HepG2 (cell line): Measurements from ENCODE around the gene SDC1. TPM values are rescaled to one million over a fixed set of nuclear protein-coding genes. Genes with fewer than 3 reads are reported as not detected.

Experiments
- CC2D1A ChIP-seq: sonication (generic); formaldehyde crosslinking; IDR thresholded peaks from 2 replicates; pipeline ENCODE4 v1.8.1; 2023; ENCODE audit warnings: mild to moderate bottlenecking, missing genetic modification reagents
- CTCF ChIP-seq: sonication (generic); formaldehyde crosslinking; IDR thresholded peaks from 2 replicates; pipeline ENCODE4 v1.5.0; 2020; ENCODE audit warnings: mild to moderate bottlenecking, missing genetic modification reagents, moderate library complexity
- DBP ChIP-seq: sonication (generic); formaldehyde crosslinking; IDR thresholded peaks from 2 replicates; pipeline ENCODE4 v1.4.0; 2020; ENCODE audit warnings: missing genetic modification reagents; ENCODE audit errors: not compliant biosample characterization
- MTF1 ChIP-seq: sonication (generic); formaldehyde crosslinking; IDR thresholded peaks from 2 replicates; pipeline ENCODE4 v1.5.0; 2020; ENCODE audit warnings: missing genetic modification reagents
- NFE2L2 ChIP-seq: fragments of 150-350 bp; IDR thresholded peaks from 2 replicates; pipeline ENCODE4 v1.6.1; 2014; ENCODE audit warnings: low read length
- PTBP1 ChIP-seq: fragments of 200-400 bp; formaldehyde crosslinking; IDR thresholded peaks from 2 replicates; pipeline ENCODE4 v1.6.1; 2018; ENCODE audit warnings: low read length, low read depth; ENCODE audit not compliant: poor library complexity, severe bottlenecking
- RAD51 ChIP-seq: fragments of 450-650 bp; IDR thresholded peaks from 2 replicates; pipeline ENCODE4 v1.6.1; 2016; ENCODE audit warnings: borderline replicate concordance
- TERF1 ChIP-seq: sonication (generic); formaldehyde crosslinking; IDR thresholded peaks from 2 replicates; pipeline ENCODE4 v1.8.0; 2022; ENCODE audit warnings: mild to moderate bottlenecking, missing genetic modification reagents, moderate library complexity
- U2AF1 ChIP-seq: fragments of 200-400 bp; formaldehyde crosslinking; optimal IDR thresholded peaks from 2 replicates; pipeline ENCODE3; 2017; ENCODE audit warnings: mild to moderate bottlenecking, low read depth, low read length
- ZBED4 ChIP-seq: sonication (generic); formaldehyde crosslinking; IDR thresholded peaks from 2 replicates; pipeline ENCODE4 v1.4.0; 2020; ENCODE audit warnings: missing genetic modification reagents, borderline replicate concordance
- ZBTB38 ChIP-seq: sonication (generic); formaldehyde crosslinking; IDR thresholded peaks from 2 replicates; pipeline ENCODE4 v1.5.1; 2020; ENCODE audit warnings: mild to moderate bottlenecking, missing genetic modification reagents
- ZNF292 ChIP-seq: sonication (generic); formaldehyde crosslinking; IDR thresholded peaks from 2 replicates; pipeline ENCODE4 v1.8.1; 2022; ENCODE audit warnings: mild to moderate bottlenecking, low read depth, missing genetic modification reagents, borderline replicate concordance
- ZNF296 ChIP-seq: sonication (generic); formaldehyde crosslinking; conservative IDR thresholded peaks from 2 replicates; pipeline ENCODE4 v1.5.0; 2020; ENCODE audit warnings: mild to moderate bottlenecking, missing genetic modification reagents
- ZNF7 ChIP-seq: IDR thresholded peaks from 2 replicates; pipeline ENCODE4 v1.6.1; 2016; ENCODE audit warnings: missing biosample characterization, missing genetic modification reagents
- ZNF879 ChIP-seq: sonication (generic); formaldehyde crosslinking; IDR thresholded peaks from 2 replicates; pipeline ENCODE4 v1.8.1; 2023; ENCODE audit warnings: missing genetic modification reagents
- polyA plus RNA-seq, 8 experiments: library from polyadenylated mRNA; depleted of rRNA in 3 of 8; stranded (reverse) in 7 of 8; unstranded in 1 of 8; fragments of >200 nt; fragmentation: Illumina TruSeq in 4 of 8; extraction: Trizol in 4 of 8; gene quantifications; 2 replicates each; pipeline versions ENCODE4 v1.2.1 to v1.2.3, GENCODE V29; 2011 to 2016; ENCODE audit warnings: low read depth in 4 of 8, missing spikeins in 1 of 8, mixed read lengths in 1 of 8; ENCODE audit not compliant: insufficient read depth in 1 of 8
- total RNA-seq, 5 experiments: library from RNA; depleted of rRNA; stranded (reverse); fragments of >200 nt; fragmentation: Illumina TruSeq; extraction: Trizol; gene quantifications; 2 replicates each; pipeline ENCODE4 v1.2.3, GENCODE V29; 2016; ENCODE audit warnings: low read depth in 1 of 5
- TF ChIP-seq, protein P1 (sequence below): sonication (generic); formaldehyde crosslinking; conservative IDR thresholded peaks from 2 replicates; pipeline ENCODE4 v1.8.0; 2022; ENCODE audit warnings: missing genetic modification reagents

SDC1 gene
- total and polyA plus RNA-seq, 2 of the 13 experiments (the other 11 are each of a cell fraction or from before 2014, with no cell fraction given), result 108 to 119 TPM

DNA sequence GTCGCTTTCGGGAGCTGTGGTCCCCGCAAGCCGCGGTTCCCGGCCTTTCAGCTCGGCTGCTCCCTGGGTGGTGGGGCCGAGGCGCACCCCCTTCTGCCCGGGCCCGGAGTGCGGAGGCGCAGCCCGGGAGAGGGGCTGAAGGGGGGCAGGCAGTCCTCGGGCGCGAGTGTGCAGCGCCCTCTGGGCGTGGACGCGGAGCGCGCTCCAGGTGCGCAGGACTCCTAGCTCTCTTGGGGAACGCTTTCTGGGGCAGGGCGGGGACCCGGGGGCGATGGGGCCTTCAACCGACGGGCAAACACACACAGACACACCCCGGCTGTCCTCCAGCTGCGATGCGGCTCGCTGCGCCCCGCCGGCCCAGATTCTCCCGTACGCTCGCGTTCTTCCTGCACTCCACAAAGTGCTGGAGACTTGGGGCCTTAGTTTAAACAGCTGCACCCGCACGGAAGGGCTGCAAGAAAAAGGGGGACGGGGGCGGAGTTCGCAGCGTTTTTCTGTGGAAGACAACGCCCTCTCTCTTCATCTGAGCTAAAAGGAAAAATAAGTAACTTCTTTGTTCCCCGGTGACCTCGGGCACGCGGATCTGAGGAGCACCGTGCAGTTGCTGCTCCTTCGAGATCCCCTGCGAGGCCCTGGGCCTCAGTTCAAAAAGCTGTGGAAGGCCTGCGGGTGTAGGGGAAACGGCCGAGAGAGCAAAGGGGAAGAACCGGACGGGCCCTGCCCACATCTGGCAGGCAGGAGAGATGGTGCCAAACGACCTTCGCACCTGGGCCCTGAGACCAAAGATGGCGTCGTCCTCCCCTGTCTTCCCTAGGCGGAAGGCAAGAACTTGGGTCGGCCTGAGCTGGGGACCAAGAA is 593 bp upstream of the SDC1 start (continued):
- no peak; the same call in 1 of the 2 replicates for TF ChIP-seq ZBED4
- no peak for TF ChIP-seq NFE2L2
- no peak for TF ChIP-seq ZNF296 (CRISPR knock-in tag)
- TF ChIP-seq ZNF879 (CRISPR knock-in tag), result 0 out of 2 replicates have a peak, but pooled peaks have one; percentile 20
- TF ChIP-seq DBP (CRISPR knock-in tag), result no peak
- peak; percentile 37; the same call in 1 of the 2 replicates for TF ChIP-seq ZBTB38 (CRISPR knock-in tag)
- TF ChIP-seq PTBP1, result no peak
- no peak for TF ChIP-seq RAD51
- TF ChIP-seq ZNF7, result 0 out of 2 replicates have a peak, but pooled peaks have one; percentile 34
- no peak for TF ChIP-seq TERF1
- no peak for TF ChIP-seq U2AF1
- peak; percentile 99 for TF ChIP-seq CTCF
- TF ChIP-seq CC2D1A (CRISPR knock-in tag), result peak; percentile 91; the same call in 1 of the 2 replicates
- TF ChIP-seq MTF1 (CRISPR knock-in tag), result no peak
- TF ChIP-seq, protein P1, sequence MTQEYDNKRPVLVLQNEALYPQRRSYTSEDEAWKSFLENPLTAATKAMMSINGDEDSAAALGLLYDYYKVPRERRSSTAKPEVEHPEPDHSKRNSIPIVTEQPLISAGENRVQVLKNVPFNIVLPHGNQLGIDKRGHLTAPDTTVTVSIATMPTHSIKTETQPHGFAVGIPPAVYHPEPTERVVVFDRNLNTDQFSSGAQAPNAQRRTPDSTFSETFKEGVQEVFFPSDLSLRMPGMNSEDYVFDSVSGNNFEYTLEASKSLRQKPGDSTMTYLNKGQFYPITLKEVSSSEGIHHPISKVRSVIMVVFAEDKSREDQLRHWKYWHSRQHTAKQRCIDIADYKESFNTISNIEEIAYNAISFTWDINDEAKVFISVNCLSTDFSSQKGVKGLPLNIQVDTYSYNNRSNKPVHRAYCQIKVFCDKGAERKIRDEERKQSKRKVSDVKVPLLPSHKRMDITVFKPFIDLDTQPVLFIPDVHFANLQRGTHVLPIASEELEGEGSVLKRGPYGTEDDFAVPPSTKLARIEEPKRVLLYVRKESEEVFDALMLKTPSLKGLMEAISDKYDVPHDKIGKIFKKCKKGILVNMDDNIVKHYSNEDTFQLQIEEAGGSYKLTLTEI (CRISPR knock-in tag), result no peak
- TF ChIP-seq ZNF292 (CRISPR knock-in tag), result peak; percentile 66
